Stimulated activated CD4-positive, alpha-beta T cell treated with anti-CD3 and anti-CD28 coated beads, Interleukin-2, amount 100 ng/mL, for 4 hours (primary cell): Measurements from ENCODE around the gene WNT8B.

ENCODE experiments used
- DNase-seq: peaks from one replicate; pipeline ENCODE4 v3.0.0-alpha.2; 2020; ENCODE audit warnings: low read depth

WNT8B gene

GRCh38 chr10:100462709-100463108 lies at the start of gene WNT8B:
Gene WNT8B, plus strand, starts transcription at chr10:100463009. Its CDS starts 160 bp downstream, at chr10:100463169.
- DNase-seq: no peak

- no peak for DNase-seq
Measured at GRCh38 chr10:100413173-100413572, 49.6 kb upstream of the WNT8B start.

- DNase-seq: no peak
Measured at GRCh38 chr10:100419911-100420449, 42.8 kb upstream of the WNT8B start.

GRCh38 chr10:100427374-100427773 lies 35.4 kb upstream of the WNT8B start:
- DNase-seq: no peak

GRCh38 chr10:100433253-100434240 lies 29.3 kb upstream of the WNT8B start:
- DNase-seq: peak; percentile 91

GRCh38 chr10:100436255-100436654 lies 26.6 kb upstream of the WNT8B start:
- no peak for DNase-seq

- no peak for DNase-seq
Measured at GRCh38 chr10:100438674-100439315, 24.0 kb upstream of the WNT8B start.

GRCh38 chr10:100442548-100442947 lies 20.3 kb upstream of the WNT8B start:
- no peak for DNase-seq

- no peak for DNase-seq
Measured at GRCh38 chr10:100446130-100446761, 16.6 kb upstream of the WNT8B start.

- no peak for DNase-seq
Measured at GRCh38 chr10:100447663-100448062, 15.1 kb upstream of the WNT8B start.

GRCh38 chr10:100448951-100449350 lies 13.9 kb upstream of the WNT8B start:
- no peak for DNase-seq

GRCh38 chr10:100468322-100468721 lies 5.5 kb downstream of the WNT8B start:
- no peak for DNase-seq

- DNase-seq: no peak
Measured at GRCh38 chr10:100468978-100469377, 6.2 kb downstream of the WNT8B start.

GRCh38 chr10:100469756-100470155 lies 6.9 kb downstream of the WNT8B start:
- DNase-seq: no peak

GRCh38 chr10:100470367-100470766 lies 7.6 kb downstream of the WNT8B start:
- DNase-seq: no peak

- DNase-seq: no peak
Measured at GRCh38 chr10:100477970-100478369, 15.2 kb downstream of the WNT8B start.

- no peak for DNase-seq
Measured at GRCh38 chr10:100479037-100479436, 16.2 kb downstream of the WNT8B start.

GRCh38 chr10:100480002-100480401 lies 17.2 kb downstream of the WNT8B start:
- no peak for DNase-seq

GRCh38 chr10:100481462-100482081 lies 18.8 kb downstream of the WNT8B start:
- peak; percentile 79 for DNase-seq

GRCh38 chr10:100482181-100482833 lies 19.5 kb downstream of the WNT8B start:
- peak; percentile 34 for DNase-seq

GRCh38 chr10:100482834-100483185 lies 20.0 kb downstream of the WNT8B start:
- DNase-seq: no peak
